Left ventricle myocardium superior (tissue), 1 donor: ENCODE measurements around the gene BRD9. TPM values are rescaled to one million over a fixed set of nuclear protein-coding genes. Genes with fewer than 3 reads are reported as not detected.
"Not testable (repeated sequence)": the region's sequence is repeated elsewhere in the genome, so short reads cannot be mapped to it uniquely, and the experiment has no call there.

ENCODE experiments used
- ATAC-seq: fragments of 200-7000 bp; cut with Tn5 transposase; one replicate; pipeline ENCODE4 v1.9.1; 2020; ENCODE audit warnings: mild to moderate bottlenecking, moderate library complexity
- DNase-seq: peaks from one replicate; pipeline ENCODE4 v3.0.0-alpha.2; 2020
- intact Hi-C: fragments of 100-400 bp; cut with micrococcal nuclease; formaldehyde crosslinking; loops from one replicate; pipeline ENCODE4 v1.11.0; 2022
- total RNA-seq: library from RNA; stranded (reverse); fragmentation: NEBNext Ultra II Directional; extraction: Animal tissue kit (Norgen Biotek cat#: 25700); gene quantifications from one replicate; pipeline ENCODE4 v1.2.1, GENCODE V29; 2021
- donor health status: DM: no; HTN: yes; CAD: no; lungs with severe emphysema.

BRD9 gene
- total RNA-seq, 1 donor from 2014 or later, result 26.1 TPM

DNA sequence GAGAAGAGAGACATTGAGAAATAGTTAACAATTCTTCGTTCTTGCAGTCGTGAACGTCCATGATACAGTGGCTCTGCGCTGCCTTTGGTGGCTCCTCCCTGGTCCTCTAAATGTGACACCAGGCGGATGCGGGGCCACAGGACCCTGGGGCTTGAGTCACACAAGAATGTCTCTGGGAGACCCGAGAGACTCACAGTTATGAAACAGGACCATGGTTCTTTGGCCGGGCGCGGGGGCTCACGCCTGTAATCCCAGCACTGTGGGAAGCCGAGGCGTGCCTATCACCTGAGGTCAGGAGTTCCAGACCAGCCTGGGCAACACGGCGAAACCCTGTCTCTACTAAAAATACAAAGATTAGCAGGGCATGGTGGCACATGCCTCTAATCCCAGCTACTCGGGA is 41.0 kb downstream of the BRD9 start:
- DNase-seq, result no peak
- intact Hi-C loops, result no loop called here
- ATAC-seq, result no peak

DNA sequence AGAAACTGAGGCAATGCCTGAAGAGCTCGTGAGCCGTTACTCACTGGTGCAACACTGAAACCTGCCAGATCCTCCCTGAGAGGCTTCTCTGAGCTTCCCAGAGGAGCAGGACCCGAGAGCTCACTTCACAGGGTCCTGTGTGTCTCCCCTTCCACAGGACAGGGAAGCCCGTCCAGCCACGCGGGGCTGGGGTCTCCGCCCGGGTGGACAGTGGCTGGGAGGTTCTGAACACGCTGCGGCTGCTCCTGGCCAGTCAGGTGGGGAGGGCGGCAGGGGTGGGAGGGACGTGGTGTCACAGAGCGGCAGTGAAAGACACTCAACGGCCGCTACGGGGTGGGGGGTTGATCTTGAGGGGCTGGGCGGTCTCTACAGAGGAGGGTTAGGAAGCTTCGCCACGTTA is 41.5 kb downstream of the BRD9 start:
- DNase-seq, result no peak
- intact Hi-C loops, result no loop called here
- ATAC-seq, result no peak

DNA sequence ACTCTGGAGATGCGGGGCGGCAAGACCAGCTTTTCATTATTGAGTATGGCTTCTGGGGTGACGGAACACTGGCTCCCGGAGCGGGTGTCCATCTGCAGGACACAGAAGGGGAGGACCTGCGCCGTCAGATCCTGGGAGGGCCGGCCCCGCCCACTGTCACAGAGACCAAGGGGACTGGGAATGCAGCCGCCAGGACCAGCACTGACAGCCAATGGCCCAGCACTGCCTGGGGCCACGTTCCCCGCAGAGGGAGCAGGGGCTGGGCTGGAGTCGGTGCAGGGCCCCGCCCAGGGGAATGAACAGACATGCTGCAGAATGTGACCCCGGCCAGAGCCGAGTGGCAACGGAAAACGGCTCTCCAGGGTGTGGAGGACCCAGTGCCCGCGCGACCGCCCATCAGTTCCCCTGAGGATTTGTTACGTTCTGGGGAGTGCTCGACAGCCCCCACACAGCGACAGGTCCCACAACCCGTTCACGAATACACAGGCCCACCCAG is 42.0 kb downstream of the BRD9 start, which contains the start of gene ZDHHC11:
Gene ZDHHC11 (minus strand): TSS at position 476 of the 496 bp plus-strand sequence. CDS start 384 bp downstream, at position 92.
- DNase-seq (peak; percentile 82), ATAC-seq (peak; percentile 86)
- intact Hi-C loops, result no loop called here

DNA sequence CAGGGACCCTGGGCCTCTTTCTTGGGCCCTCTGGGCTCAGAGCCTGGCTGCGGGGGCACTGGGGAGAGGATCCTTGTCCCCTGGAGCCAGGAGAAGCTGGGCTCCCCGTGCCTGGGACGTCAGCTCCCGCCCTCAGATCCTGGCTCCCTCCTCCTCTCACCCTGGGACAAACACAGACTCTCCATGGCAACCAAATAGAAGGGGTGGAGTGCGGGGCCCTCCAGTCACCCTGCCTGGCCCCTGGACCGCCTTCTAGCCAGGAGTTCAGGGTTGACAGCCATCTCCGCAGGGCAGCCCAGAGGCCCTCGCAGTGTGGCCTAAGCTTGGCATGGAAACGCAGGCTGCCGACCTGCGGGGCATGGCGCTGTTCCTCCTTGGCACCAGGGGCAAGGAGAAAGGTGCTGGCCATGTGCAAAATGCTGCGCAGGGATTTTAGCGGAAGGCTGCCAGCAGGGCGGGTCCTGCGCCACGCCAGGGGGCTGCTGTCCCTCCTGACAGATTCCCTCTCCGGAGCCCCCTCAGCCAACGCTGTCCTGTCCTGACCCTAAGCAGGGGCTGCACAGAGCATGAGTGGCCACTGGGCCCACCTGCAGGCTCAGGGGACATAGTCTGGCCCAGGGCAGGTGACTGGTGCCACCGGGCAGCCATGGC is 42.8 kb downstream of the BRD9 start:
- ATAC-seq (peak; percentile 67), DNase-seq (peak; percentile 58)
- intact Hi-C loops, result no loop called here

DNA sequence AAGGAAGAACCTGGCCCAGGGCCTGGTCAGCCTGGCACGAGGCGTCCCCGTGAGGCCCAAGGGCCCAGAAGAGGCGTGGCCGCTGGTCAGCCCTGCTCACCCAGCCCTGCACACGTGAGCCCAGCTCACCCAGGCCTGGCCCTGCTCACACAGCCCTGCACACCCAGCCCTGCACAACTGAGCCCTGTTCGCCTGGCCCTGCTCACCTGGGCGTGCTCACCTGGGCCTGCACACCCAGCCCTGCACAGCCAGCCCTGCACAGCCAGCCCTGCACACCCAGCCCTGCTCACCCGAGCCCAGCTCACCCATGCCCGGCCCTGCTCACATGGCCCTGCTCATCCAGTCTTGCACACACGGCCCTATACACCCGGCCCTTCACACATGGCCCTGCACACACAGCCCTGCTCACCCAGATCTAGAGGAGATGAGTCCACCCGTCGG is 43.9 kb downstream of the BRD9 start:
- intact Hi-C loops, result no loop called here
- ATAC-seq (peak; percentile 4), DNase-seq (peak; percentile 46)

DNA sequence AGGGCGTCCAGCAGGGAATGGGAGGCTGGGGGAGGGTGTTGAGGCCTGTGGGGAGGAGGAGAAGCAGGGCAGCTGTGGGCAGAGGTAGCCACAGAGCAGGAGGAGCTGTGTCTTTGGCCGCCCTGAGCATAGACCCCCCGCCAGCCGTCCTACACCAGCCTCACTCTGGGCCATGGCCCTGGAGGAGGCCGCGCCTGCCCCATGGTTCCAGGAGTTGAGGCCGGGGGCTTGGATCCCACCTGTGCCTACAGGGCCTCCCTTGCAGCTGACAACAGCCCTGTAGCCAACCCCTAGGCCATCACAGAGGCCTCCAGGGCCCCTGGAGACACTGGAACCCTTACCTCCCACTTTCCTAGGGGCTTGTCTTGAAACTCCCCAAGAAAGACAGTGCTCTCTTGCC is 44.9 kb downstream of the BRD9 start:
- intact Hi-C loops, ATAC-seq: not testable (repeated sequence)
- DNase-seq, result peak; percentile 18

DNA sequence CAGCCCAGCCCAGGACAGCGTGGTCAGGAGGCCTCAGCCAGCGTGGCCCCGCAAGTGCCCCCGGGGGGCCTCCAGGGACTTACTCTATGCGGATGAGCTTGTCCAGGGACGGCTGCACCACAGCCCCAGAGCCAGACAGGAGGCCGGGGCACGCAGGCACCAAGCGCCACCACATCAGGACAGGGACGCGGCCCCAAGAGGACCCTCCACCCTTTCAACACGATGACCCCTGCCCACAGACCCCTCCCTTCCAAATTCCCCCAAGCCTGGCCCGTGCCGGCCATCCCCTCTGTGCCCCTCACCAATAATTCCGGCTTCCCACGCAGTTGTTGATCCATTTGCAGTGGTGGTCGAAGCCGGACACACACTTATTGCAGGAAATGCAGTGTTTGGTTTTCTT is 45.4 kb downstream of the BRD9 start:
- DNase-seq, intact Hi-C loops, ATAC-seq: not testable (repeated sequence)

DNA sequence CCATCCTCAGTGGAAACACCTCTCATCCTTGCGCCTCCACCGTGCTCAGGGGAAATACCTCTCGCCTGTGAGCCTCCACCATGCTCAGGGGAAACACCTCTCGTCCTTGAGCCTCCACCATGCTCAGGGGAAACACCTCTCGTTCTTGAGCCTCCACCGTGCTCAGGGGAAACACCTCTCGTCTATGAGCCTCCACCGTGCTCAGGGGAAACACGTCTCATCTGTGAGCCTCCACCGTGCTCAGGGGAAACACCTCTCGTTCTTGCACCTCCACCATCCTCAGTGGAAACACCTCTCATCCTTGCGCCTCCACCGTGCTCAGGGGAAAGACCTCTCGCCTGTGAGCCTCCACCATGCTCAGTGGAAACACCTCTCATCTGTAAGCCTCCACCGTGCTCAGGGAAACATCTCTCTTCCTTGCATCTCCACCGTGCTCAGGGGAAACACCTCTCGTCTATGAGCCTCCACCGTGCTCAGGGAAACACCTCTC is 46.0 kb downstream of the BRD9 start:
- intact Hi-C loops, result not testable (repeated sequence)

DNA sequence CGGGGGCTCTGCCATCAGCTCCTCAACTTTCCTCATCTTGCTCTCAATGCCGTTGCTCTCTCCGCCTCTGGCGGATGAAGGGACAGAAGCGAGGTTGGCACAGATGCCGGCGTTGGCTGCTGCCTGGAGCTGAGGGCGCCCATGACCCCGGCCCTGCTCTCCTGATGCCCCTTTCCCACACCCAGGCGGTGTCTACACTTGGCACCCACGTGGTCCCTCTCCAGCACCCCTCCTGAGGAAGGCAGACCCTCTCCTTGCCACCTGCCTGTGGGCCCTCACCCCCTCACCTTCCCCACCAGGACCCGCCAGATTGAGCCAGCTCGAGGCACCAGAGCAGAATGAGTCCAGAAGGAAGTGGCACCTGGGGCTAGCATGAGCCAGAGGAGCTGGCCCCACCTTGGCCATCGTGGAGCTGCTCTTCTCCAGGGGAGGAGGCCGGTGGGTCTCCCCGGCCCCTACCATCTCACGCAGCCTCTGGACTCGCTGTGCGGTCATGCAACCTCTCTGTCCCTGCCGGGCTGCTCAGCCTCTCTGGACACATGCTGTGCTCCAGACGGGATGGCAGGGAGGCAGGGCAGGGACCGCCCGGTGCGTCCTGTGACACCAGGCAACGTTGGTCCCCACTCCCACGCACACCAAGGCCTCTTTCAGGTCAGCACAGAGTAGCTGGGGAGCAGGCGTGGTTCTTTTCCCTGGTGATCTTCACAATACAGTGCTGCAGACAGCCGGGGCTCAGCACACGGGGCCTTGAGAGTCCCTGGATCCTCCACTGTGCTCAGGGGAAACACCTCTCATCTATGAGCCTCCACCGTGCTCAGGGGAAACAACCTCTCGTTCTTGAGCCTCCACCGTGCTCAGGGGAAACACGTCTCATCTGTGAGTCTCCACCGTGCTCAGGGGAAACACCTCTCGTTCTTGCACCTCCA is 46.7 kb downstream of the BRD9 start:
- ATAC-seq, intact Hi-C loops: not testable (repeated sequence)
- DNase-seq, result peak; percentile 11

More for the DNA sequence above, 46.0 kb downstream of the BRD9 start:
- peak; percentile 11 for DNase-seq
- not testable (repeated sequence) for ATAC-seq

DNA sequence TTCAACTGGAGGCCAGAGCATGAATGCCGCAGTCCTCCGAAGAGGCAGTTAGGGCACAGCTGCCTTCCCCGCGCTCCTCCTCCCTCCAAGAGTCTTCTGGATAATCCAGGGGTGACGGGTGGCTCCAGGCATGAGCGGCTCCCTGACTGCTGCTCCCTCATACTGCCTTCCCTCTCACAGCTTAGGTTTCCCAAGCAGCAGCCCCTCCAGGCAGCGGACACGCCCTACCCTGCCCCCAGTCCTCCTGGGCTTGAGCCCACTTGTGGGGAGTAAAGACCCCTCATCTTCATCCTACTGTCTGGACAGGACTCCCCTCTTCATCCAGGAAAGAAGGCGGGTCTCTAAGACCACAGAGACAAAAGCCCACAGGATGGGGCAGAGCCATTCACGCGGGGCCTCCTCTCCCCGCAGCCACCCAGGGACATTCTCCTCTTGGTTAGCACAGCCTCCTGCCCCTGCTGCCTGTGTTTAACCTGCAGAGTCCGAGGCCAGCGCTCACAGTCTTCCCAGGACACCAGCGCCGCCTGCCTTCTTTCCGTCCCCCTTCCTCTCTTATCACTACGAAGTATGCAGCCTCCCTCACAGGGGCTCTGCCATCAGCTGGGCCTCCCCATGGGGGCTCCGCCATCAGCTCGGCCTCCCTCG is 47.4 kb downstream of the BRD9 start:
- peak; percentile 27 for DNase-seq
- peak; percentile 7 for ATAC-seq
- intact Hi-C loops, result not testable (repeated sequence)

DNA sequence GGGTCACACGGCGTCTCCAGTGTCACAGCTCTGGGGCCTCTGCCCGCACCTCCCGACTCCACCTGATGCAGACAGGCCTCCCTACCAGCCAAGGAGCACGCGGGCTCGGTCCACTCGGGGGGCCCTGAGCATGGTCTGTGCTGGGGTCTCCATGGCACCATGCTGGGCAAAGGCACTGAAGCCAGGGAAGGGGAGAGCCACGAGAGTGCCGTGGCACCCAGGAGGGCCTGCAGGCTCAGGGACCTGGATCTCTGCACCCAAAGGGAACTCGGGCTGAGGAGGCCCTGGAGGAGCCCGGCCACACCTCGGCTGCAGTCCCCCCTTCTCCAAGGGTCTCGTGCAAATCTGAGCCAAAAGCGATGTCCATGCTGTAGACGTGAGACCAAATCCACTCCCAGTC is 48.2 kb downstream of the BRD9 start:
- peak; percentile 17 for DNase-seq
- intact Hi-C loops, ATAC-seq: not testable (repeated sequence)

DNA sequence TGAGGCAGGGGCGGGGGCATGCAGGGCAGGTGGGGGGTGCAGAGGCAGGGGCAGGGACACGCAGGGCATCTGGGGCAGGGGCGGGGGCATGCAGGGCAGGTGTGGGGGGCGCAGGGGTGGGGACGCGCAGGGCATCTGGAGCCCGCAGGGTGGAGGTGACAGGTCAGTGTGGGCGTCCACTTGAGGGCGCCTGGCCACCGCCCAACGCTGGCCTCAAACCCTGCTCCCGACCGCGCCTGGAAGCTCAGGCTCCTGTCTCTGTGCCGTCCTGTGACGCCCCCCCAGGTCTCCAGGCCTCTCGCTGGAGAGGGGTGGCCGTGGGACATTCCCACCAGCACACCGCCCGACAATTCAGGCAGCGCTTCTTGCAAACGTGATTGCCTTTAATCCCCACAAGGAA is 48.7 kb downstream of the BRD9 start:
- intact Hi-C loops, ATAC-seq: not testable (repeated sequence)
- peak; percentile 26 for DNase-seq

DNA sequence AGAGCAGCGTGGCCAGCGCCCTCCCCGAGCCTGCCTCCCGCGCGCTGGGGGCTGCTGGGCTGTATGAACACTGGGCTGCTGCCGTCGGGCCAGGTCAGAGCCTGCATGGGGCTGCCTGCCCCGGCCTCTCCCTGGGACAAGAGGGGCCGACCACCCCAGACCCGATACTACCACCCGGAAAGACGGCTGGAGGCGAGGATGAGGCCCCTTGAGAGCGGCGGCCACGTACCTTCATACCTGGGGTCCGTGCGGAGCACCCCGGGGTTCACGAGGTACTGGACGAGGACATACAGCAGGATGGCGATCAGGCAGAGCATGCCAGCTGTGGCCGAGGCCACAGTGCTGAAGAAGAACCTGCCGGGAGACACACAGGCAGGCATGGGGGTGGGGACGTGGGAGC is 49.2 kb downstream of the BRD9 start:
- ATAC-seq, intact Hi-C loops: not testable (repeated sequence)

DNA sequence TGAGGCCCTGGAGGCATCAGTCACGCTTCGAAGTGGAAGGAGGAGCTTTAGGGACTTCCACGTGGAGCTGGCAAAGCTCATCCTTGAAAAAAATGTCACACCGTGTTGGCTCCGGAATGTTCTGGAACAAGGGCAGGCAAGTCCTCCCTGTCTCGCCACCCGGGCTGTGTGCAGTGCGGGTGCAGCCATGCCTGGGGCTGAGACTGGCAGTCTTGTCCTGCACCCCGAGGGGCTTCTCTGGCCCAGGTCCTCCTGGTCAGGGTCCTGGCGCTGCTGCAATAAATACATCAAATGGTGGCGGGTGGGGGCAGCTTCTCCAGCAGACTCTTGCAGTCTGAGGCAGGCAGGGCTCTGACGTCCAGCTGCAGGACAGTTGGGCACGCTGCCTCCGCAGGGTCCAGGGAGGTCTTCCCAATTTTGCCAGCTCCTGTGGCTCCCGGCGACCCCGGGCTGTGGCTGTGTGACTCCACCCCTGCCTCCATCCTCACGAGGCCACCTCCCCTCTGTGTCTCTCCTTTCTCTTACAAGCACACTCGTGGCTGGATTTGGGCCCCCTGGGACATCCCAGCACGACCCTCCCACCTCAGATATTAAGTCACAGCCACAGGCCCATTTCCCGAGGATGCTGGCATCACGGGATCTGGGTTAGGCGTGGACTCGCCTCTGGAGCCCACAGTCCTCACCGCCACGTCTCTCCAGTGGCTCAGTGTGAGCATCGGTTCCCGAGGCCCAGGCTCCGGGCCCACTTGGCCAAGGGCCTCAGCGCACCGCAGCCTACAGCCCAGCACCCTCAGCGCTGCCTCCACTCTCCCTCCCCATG is 50.0 kb downstream of the BRD9 start:
- peak; percentile 23 for DNase-seq
- ATAC-seq, intact Hi-C loops: not testable (repeated sequence)

More for the DNA sequence above, 49.2 kb downstream of the BRD9 start:
- peak; percentile 23 for DNase-seq

DNA sequence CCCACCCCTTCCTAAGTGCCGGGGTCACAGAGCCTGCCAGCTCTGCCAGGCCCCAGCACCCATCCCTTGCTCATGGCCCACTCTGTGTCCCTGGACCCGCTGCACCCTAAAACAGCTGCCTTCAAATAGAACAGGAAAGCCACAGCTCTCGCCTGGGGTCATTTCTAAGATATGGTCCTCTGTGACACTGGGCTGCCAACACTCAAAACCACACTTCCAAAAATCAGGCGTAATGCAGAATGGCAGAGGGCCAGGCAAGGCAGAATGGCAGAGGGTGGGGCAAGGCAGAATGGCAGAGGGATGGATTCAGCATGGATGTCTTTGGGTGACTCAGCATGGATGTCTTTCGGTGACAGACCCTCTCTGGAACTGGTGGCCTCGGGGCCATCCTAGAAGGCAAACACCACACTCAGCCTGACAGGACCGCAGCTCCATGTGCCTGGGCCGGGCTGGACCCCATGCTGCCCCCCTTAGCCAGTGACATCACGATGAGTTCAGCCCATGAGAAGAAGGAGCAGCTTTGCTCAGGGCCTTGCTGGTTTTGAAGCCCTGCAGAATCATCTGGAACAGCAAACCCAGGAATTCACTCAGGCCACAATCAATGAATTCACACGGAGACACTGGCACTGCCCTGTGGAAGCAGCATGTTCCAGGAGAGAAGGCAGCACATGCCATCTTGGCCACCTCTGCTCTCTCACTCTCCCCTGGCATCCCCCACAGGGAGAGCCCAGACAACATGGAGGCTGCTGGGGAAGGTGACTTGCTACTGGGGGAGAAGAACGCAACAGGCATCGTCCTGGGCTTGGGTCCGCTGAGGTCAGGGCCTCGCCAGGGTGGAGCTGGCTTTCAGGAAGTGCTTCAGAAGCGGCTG is 50.8 kb downstream of the BRD9 start:
- intact Hi-C loops, ATAC-seq: not testable (repeated sequence)
- peak; percentile 17 for DNase-seq

DNA sequence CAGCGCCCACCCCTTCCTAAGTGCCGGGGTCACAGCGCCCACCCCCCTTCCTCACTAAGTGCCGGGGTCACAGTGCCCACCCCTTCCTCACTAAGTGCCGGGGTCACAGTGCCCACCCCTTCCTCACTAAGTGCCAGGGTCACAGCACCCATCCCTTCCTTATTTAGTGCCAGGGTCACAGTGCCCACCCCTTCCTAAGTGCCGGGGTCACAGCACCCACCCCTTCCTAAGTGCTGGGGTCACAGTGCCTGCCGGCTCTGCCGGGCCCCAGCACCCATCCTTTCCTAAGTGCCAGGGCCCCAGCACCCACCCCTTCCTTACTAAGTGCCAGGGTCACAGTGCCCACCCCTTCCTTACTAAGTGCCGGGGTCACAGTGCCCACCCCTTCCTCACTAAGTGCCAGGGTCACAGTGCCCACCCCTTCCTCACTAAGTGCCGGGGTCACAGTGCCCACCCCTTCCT is 51.6 kb downstream of the BRD9 start:
- DNase-seq, result peak; percentile 12
- intact Hi-C loops, ATAC-seq: not testable (repeated sequence)
